SK-N-SH (cell line): ENCODE measurements around the gene DBET. TPM values are rescaled to one million over a fixed set of nuclear protein-coding genes. Genes with fewer than 3 reads are reported as not detected.
A peak's percentile ranks its signal among the peaks of the same experiment; 100 is the strongest.
"Not testable (repeated sequence)": the region's sequence is repeated elsewhere in the genome, so short reads cannot be mapped to it uniquely, and the experiment has no call there.

Experiments used
- CTCF ChIA-PET: fragments of 300-600, 350-600 bp; formaldehyde crosslinking; extraction: SDS; loops from one replicate; lab custom pipeline; 2021; lab: Yijun Ruan, JAX
- POLR2A ChIA-PET: fragments of 350-600 bp; sonication (Branson Sonifier 250); formaldehyde crosslinking; extraction: SDS; loops from one replicate; lab custom pipeline; 2020; ENCODE audit warnings: antibody characterized with exemption, inconsistent platforms; lab: Yijun Ruan, JAX
- DNase-seq: peaks from one replicate; pipeline ENCODE4 v3.0.0; 2012
- H2AFZ ChIP-seq: fragments of 200-600 bp; sonication (generic); 2 replicates; pipeline ENCODE4 v1.8.1; 2016; ENCODE audit warnings: antibody characterized with exemption, mild to moderate bottlenecking, low read depth
- H3F3A ChIP-seq: fragments of 200-600 bp; sonication (generic); replicated peaks from 2 replicates; pipeline ENCODE3; 2016; ENCODE audit warnings: antibody characterized with exemption, mild to moderate bottlenecking; ENCODE audit not compliant: insufficient read depth
- H3K27ac ChIP-seq, 2 experiments: fragments of 200-500 bp in 1 of 2; fragments of 200-600 bp in 1 of 2; sonication (Bioruptor generic) in 1 of 2; sonication (generic), shearing (Covaris generic) in 1 of 2; 2 replicates each; pipeline versions ENCODE4 v1.5.1 to v1.6.1; 2014 to 2016; ENCODE audit warnings: low read depth in 2 of 2, inconsistent platforms in 1 of 2, low read length in 1 of 2, mild to moderate bottlenecking in 1 of 2, mixed read lengths in 1 of 2
- H3K27me3 ChIP-seq: fragments of 200-600 bp; sonication (generic), shearing (Covaris generic); 2 replicates; pipeline ENCODE4 v1.6.1; 2016; ENCODE audit warnings: mixed run types; ENCODE audit not compliant: insufficient read depth
- H3K36me3 ChIP-seq, 2 experiments: fragments of 200-500 bp in 1 of 2; fragments of 200-600 bp in 1 of 2; sonication (Bioruptor generic) in 1 of 2; sonication (generic) in 1 of 2; replicated peaks in 1 of 2; 2 replicates each; pipeline versions ENCODE3 to v1.5.1; 2014 to 2016; ENCODE audit warnings: low read length in 1 of 2, mild to moderate bottlenecking in 1 of 2; ENCODE audit not compliant: insufficient read depth in 2 of 2, control insufficient read depth in 1 of 2
- H3K4me1 ChIP-seq, 2 experiments: fragments of 200-500 bp in 1 of 2; fragments of 200-600 bp in 1 of 2; sonication (Bioruptor generic) in 1 of 2; sonication (generic), shearing (Covaris generic) in 1 of 2; 2 replicates each; pipeline versions ENCODE4 v1.5.1 to v1.6.1; 2014 to 2016; ENCODE audit warnings: low read depth in 1 of 2, low read length in 1 of 2, mixed run types in 1 of 2; ENCODE audit not compliant: insufficient read depth in 2 of 2, control insufficient read depth in 1 of 2
- H3K4me2 ChIP-seq: fragments of 200-600 bp; sonication (generic), shearing (Covaris generic); 2 replicates; pipeline ENCODE4 v1.6.1; 2017; ENCODE audit warnings: mixed run types
- H3K4me3 ChIP-seq, 2 experiments: fragments of 200-500 bp in 1 of 2; fragments of 200-600 bp in 1 of 2; sonication (Bioruptor generic) in 1 of 2; sonication (generic), shearing (Covaris generic) in 1 of 2; 2 replicates each; pipeline versions ENCODE4 v1.5.1 to v1.8.1; 2014 to 2016; ENCODE audit warnings: low read depth in 2 of 2, inconsistent platforms in 1 of 2, low read length in 1 of 2, mild to moderate bottlenecking in 1 of 2, mixed read lengths in 1 of 2, moderate library complexity in 1 of 2
- H3K79me2 ChIP-seq: fragments of 200-600 bp; sonication (generic); 2 replicates; pipeline ENCODE4 v1.8.1; 2017; ENCODE audit warnings: mild to moderate bottlenecking; ENCODE audit not compliant: insufficient read depth
- H3K9ac ChIP-seq: fragments of 200-600 bp; sonication (generic); 2 replicates; pipeline ENCODE4 v1.6.1; 2017; ENCODE audit warnings: mixed run types
- H3K9me2 ChIP-seq: fragments of 200-600 bp; sonication (generic); 2 replicates; pipeline ENCODE4 v1.6.1; 2017; ENCODE audit warnings: mixed run types
- H3K9me3 ChIP-seq: fragments of 200-600 bp; sonication (generic); 2 replicates; pipeline ENCODE4 v1.6.1; 2017; ENCODE audit warnings: mixed run types, mild to moderate bottlenecking, moderate library complexity
- H4K20me1 ChIP-seq: fragments of 200-600 bp; sonication (generic); 2 replicates; pipeline ENCODE4 v1.6.1; 2017; ENCODE audit warnings: mild to moderate bottlenecking, mixed run types; ENCODE audit not compliant: insufficient read depth
- NRF1 ChIP-seq: IDR thresholded peaks from 2 replicates; pipeline ENCODE4 v1.6.1; 2012; ENCODE audit warnings: low read depth, mild to moderate bottlenecking, low read length
- RXRA ChIP-seq: IDR thresholded peaks from 2 replicates; pipeline ENCODE4 v1.4.0; 2012; ENCODE audit warnings: low read depth, mild to moderate bottlenecking, borderline replicate concordance
- WGBS: methylation state at CpG from one replicate; pipeline ENCODE4 v1.1.6; 2017; ENCODE audit warnings: low lambda C conversion rate; 5-methylcytosine and 5-hydroxymethylcytosine counted together
- polyA plus RNA-seq, 3 experiments: library from polyadenylated mRNA; depleted of rRNA; stranded (reverse); fragments of >200 nt; gene quantifications; 2 replicates each; pipeline ENCODE4 v1.2.3, GENCODE V29; 2012
- small RNA-seq, 7 experiments: library from RNA; depleted of rRNA; stranded (forward); fragments of <200 nt; gene quantifications; one replicate each; pipeline ENCODE3, GENCODE V24; 2012
- TF ChIP-seq, protein P1 (sequence below): fragments of 150-350 bp; IDR thresholded peaks from 2 replicates; pipeline ENCODE4 v1.6.1; 2016; ENCODE audit warnings: mild to moderate bottlenecking, low read depth, low read length

Gene DBET
- polyA plus RNA-seq, 1 of the 3 experiments (the other 2 are of a cell fraction): not detected

- DNase-seq, H3K9me3 ChIP-seq, H3K36me3 ChIP-seq: not testable (repeated sequence)
- TF ChIP-seq, protein P1, sequence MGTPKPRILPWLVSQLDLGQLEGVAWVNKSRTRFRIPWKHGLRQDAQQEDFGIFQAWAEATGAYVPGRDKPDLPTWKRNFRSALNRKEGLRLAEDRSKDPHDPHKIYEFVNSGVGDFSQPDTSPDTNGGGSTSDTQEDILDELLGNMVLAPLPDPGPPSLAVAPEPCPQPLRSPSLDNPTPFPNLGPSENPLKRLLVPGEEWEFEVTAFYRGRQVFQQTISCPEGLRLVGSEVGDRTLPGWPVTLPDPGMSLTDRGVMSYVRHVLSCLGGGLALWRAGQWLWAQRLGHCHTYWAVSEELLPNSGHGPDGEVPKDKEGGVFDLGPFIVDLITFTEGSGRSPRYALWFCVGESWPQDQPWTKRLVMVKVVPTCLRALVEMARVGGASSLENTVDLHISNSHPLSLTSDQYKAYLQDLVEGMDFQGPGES: peak; percentile 39; the same call in 1 of the 2 replicates
- 0 out of 2 replicates have a peak, but pooled peaks have one; percentile 18 for TF ChIP-seq NRF1
- TF ChIP-seq RXRA: 0 out of 2 replicates have a peak, but pooled peaks have one; percentile 35
- TF ChIP-seq, all 33 proteins: peak for 3; not testable (repeated sequence) for 30
- H3K27me3 ChIP-seq, H3K9me2 ChIP-seq, CTCF ChIA-PET, H3K9ac ChIP-seq, H3F3A ChIP-seq, H4K20me1 ChIP-seq, H3K4me3 ChIP-seq, H3K79me2 ChIP-seq, POLR2A ChIA-PET: not testable (repeated sequence)
- peak overlapping the region; percentile 87 for H2AFZ ChIP-seq
- WGBS: 33% methylated on average over 4 of the region's 4 CpGs
- peaks cover 4 to 17% of the 10 kb centered on the region in 2 experiments; a peak in 3 of 4 replicates for H3K4me1 ChIP-seq
- peak overlapping the region; percentile 53; the same call in 1 of the 2 replicates for H3K4me2 ChIP-seq
- H3K27ac ChIP-seq: peak overlapping the region in 1 of 2 experiments; percentile 56; a peak in 2 of 4 replicates
Observed at GRCh38 chr4:190110570-190111295, 46.4 kb downstream of the DBET start.

DNA sequence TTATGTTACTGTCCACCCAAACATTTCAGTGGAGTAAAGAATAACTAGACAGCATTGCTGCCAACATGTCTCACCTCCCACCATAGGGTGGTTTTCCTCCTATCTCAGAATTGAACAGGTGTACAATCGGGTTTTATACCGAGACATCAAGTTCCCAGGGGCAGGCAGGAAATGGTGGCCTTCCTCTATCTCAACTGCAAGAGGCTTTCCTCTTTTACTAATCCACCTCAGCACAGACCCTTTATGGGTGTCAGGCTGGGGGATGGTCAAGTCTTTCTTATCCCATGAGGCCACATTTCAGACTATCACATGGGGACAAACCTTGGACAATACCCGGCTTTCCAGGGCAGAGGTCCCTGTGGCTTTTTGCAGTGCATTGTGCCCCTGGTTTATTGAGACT lies 48.6 kb downstream of the DBET start:
- H4K20me1 ChIP-seq, H3F3A ChIP-seq, H3K27ac ChIP-seq, H3K79me2 ChIP-seq, H3K4me3 ChIP-seq, H3K4me2 ChIP-seq, H3K9me3 ChIP-seq, H3K27me3 ChIP-seq, CTCF ChIA-PET, POLR2A ChIA-PET, H3K36me3 ChIP-seq, DNase-seq, H3K9ac ChIP-seq, H2AFZ ChIP-seq, H3K9me2 ChIP-seq: not testable (repeated sequence)
- WGBS: 40% methylated on average over 3 of the region's 3 CpGs
- peaks cover 4 to 17% of the 10 kb centered on the region in 2 experiments; a peak in 3 of 4 replicates for H3K4me1 ChIP-seq

DNA sequence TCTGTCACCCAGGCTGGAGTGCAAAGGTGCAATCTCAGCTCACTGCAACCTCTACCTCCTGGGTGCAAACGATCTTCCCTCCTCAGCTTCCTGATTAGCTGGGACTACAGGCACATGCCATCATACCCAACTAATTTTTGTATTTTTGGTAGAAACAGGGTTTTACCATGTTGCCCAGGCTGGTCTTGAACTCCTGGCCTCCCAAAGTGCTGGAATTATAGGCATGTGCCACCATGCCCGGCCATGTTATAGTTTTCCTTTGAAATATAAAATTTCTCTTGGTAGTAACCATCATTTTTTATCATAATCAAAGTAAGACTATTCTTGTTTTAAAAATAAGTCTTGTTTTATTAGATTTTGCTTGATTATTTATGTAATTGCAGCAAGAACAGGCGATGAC lies 50.7 kb downstream of the DBET start:
- H3F3A ChIP-seq, H3K4me3 ChIP-seq, H2AFZ ChIP-seq, H4K20me1 ChIP-seq, H3K79me2 ChIP-seq, H3K36me3 ChIP-seq, CTCF ChIA-PET, H3K27ac ChIP-seq, H3K9me3 ChIP-seq, DNase-seq, H3K9me2 ChIP-seq, H3K27me3 ChIP-seq, H3K9ac ChIP-seq, H3K4me2 ChIP-seq, POLR2A ChIA-PET: not testable (repeated sequence)
- H3K4me1 ChIP-seq: peaks cover 4 to 17% of the 10 kb centered on the region in 2 experiments; a peak in 3 of 4 replicates
- 5% methylated on average over 3 of the region's 3 CpGs for WGBS

Small RNA genes within 50 kb of the gene (small RNA-seq; reads per million reads assigned to genes)
- 0 to 1.1 (median 0) reads per million in 7 experiments for gene RNA5SP174
- 0 to 7.6 (median 1.0) reads per million in 7 experiments for gene RNA5SP175

Other genes with a start within 250 kb of the DBET start
- 11.2 and 12.4 TPM in 2 replicates for gene FRG1, start 123.6 kb upstream of the DBET start, polyA plus RNA-seq (2012; rRNA removed)
- gene FRG2, start 37.2 kb upstream of the DBET start, polyA plus RNA-seq (2012; rRNA removed): not detected in 2 replicates
- gene DUX4, start 109.3 kb downstream of the DBET start, polyA plus RNA-seq (2012; rRNA removed): not detected in 2 replicates